OCI-LY7 (cell line): Measurements from ENCODE around the gene SMAD1. TPM values are rescaled to one million over a fixed set of nuclear protein-coding genes. Genes with fewer than 3 reads are reported as not detected.

Experiments used
- BruUV-seq: library from RNA; stranded (reverse); fragments of 400-500 nt; replicated peaks from 2 replicates; lab custom pipeline; 2021; lab: Mats Ljungman, UMichigan
- CTCF ChIA-PET: fragments of 300-600 bp; sonication (Branson Sonifier 250); formaldehyde crosslinking; loops from one replicate; lab custom pipeline; 2022; ENCODE audit warnings: antibody characterized with exemption; ENCODE audit not compliant: unreplicated experiment; lab: Charles Lee
- POLR2A ChIA-PET: fragments of 300-600 bp; sonication (Branson Sonifier 250); formaldehyde crosslinking; loops from one replicate; lab custom pipeline; 2022; ENCODE audit warnings: antibody characterized with exemption; lab: Charles Lee
- DNase-seq: peaks from one replicate; pipeline ENCODE4 v3.0.0-alpha.2; 2015; ENCODE audit warnings: low spot score
- H2AFZ ChIP-seq: fragments of 200-600 bp; sonication (generic), shearing (Covaris generic); 2 replicates; pipeline ENCODE4 v1.6.1; 2014; ENCODE audit warnings: mild to moderate bottlenecking, antibody characterized with exemption, low read length, moderate library complexity
- H3K27ac ChIP-seq: fragments of 200-600 bp; sonication (generic); 2 replicates; pipeline ENCODE4 v1.5.1; 2014; ENCODE audit warnings: mixed run types, low read depth, mild to moderate bottlenecking, moderate library complexity, low read length, inconsistent platforms; ENCODE audit not compliant: poor library complexity, severe bottlenecking
- H3K36me3 ChIP-seq: fragments of 200-600 bp; sonication (generic); 2 replicates; pipeline ENCODE4 v1.6.1; 2014; ENCODE audit warnings: mild to moderate bottlenecking, antibody characterized with exemption, low read length, moderate library complexity, mixed read lengths; ENCODE audit not compliant: insufficient read depth
- H3K4me1 ChIP-seq: fragments of 200-600 bp; sonication (generic); 2 replicates; pipeline ENCODE4 v1.5.1; 2014; ENCODE audit warnings: mild to moderate bottlenecking, low read length; ENCODE audit not compliant: insufficient read depth, poor library complexity, severe bottlenecking
- H3K4me2 ChIP-seq: fragments of 200-600 bp; sonication (generic); 2 replicates; pipeline ENCODE4 v1.6.1; 2014; ENCODE audit warnings: mild to moderate bottlenecking, low read length
- H3K4me3 ChIP-seq: fragments of 200-600 bp; sonication (generic); 2 replicates; pipeline ENCODE4 v1.5.1; 2014; ENCODE audit warnings: mild to moderate bottlenecking, low read depth, low read length; ENCODE audit not compliant: poor library complexity, severe bottlenecking
- H3K79me2 ChIP-seq: fragments of 200-600 bp; sonication (generic); 2 replicates; pipeline ENCODE4 v1.6.1; 2016; ENCODE audit warnings: low read depth, mild to moderate bottlenecking, low read length, moderate library complexity, mixed read lengths; ENCODE audit not compliant: insufficient read depth
- H3K9me2 ChIP-seq: fragments of 200-600 bp; sonication (generic); 2 replicates; pipeline ENCODE4 v1.6.1; 2016; ENCODE audit warnings: mild to moderate bottlenecking, low read length, mixed read lengths; ENCODE audit not compliant: insufficient read depth
- H3K9me3 ChIP-seq: fragments of 200-600 bp; sonication (generic); 2 replicates; pipeline ENCODE4 v1.6.1; 2014; ENCODE audit warnings: mild to moderate bottlenecking, mixed run types, low read length, mixed read lengths
- H4K20me1 ChIP-seq: fragments of 200-600 bp; sonication (generic); 2 replicates; pipeline ENCODE4 v1.6.1; 2014; ENCODE audit warnings: mild to moderate bottlenecking, antibody characterized with exemption, low read length, moderate library complexity, mixed read lengths; ENCODE audit not compliant: insufficient read depth
- CTCF ChIP-seq: fragments of 200-600 bp; sonication (generic); conservative IDR thresholded peaks from 2 replicates; pipeline ENCODE4 v1.5.1; 2014; ENCODE audit warnings: mild to moderate bottlenecking, antibody characterized with exemption, low read length, moderate library complexity, mixed read lengths
- EZH2phosphoT487 ChIP-seq: fragments of 200-600 bp; sonication (generic); IDR thresholded peaks from 2 replicates; pipeline ENCODE4 v1.6.1; 2018; ENCODE audit warnings: low read depth, borderline replicate concordance, mild to moderate bottlenecking, mixed run types, antibody characterized with exemption, low read length, moderate library complexity, mixed read lengths
- intact Hi-C: fragments of 100-400 bp; cut with micrococcal nuclease; formaldehyde crosslinking; loops from one replicate; pipeline ENCODE4 v1.10.0; 2022; ENCODE audit not compliant: unreplicated experiment
- total RNA-seq, 2 experiments: library from RNA; depleted of rRNA in 1 of 2; stranded (reverse); fragments of >200 nt in 1 of 2; shearing (Covaris generic) in 1 of 2; gene quantifications; 2 replicates each; pipeline ENCODE4 v1.2.3, GENCODE V29; 2014 to 2022

Gene SMAD1
- total RNA-seq, 2 experiments from 2014 or later, result 39.9 to 60.9 TPM

GRCh38 chr4:145494666-145495270 lies 13.1 kb downstream of the SMAD1 start:
- Histone ChIP-seq H3K27ac (peak overlapping the region; percentile 60), H3K36me3 (peaks cover 54% of the 10 kb centered on the region), H3K4me1 (peaks cover 100% of the 10 kb centered on the region), H3K9me3 (no peaks in the 10 kb centered on the region), H3K4me2 (peak overlapping the region; percentile 86), H3K79me2 (peaks cover 100% of the 10 kb centered on the region), H3K4me3 (peak overlapping the region; percentile 27), H3K9me2 (no peaks in the 10 kb centered on the region), H2AFZ (no peak overlapping the region), H4K20me1 (peaks cover 20% of the 10 kb centered on the region; the same call in 1 of the 2 replicates)
- no peak for TF ChIP-seq EZH2phosphoT487
- TF ChIP-seq CTCF, result no peak
- ChIA-PET CTCF (no interaction called here), POLR2A (interaction anchor here (0.6 to 2.2 kb wide), 8 partner anchors 9 to 692 kb away, joined by 3 to 13 read pairs (median 3); no protein-coding TSS in a partner anchor)
- BruUV-seq, result no TSS peak
- peak; percentile 55 for DNase-seq
- intact Hi-C loops, result no loop called here

DNA sequence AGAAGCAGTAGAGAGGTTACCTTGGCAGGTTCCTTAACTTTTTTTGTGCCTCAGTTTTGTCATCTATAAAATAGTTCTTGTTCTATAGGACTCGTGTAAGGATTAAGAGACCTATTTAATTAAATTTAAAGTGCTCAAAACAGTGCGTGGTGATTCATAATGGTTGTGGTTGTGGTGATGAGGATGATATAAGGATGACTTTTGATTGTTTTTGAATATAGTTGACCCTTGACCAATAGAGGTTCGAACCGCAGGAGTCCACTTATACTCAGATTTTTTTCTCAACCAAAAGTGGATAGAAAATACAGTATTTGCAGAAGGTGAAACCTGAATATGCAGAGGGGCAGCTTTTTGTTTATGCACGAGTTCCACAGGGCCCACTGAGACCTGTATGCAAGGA lies 14.6 kb downstream of the SMAD1 start:
- Histone ChIP-seq H3K27ac (peak overlapping the region; percentile 99), H3K4me3 (no peak overlapping the region), H3K36me3 (peaks cover 50% of the 10 kb centered on the region), H3K4me1 (peaks cover 100% of the 10 kb centered on the region), H4K20me1 (peaks cover 9% of the 10 kb centered on the region; the same call in 1 of the 2 replicates), H3K4me2 (peak overlapping the region; percentile 86), H3K79me2 (peaks cover 99% of the 10 kb centered on the region), H3K9me3 (no peaks in the 10 kb centered on the region), H2AFZ (no peak overlapping the region), H3K9me2 (no peaks in the 10 kb centered on the region)
- intact Hi-C loops, result no loop called here
- no peak for DNase-seq
- TF ChIP-seq EZH2phosphoT487, result no peak
- ChIA-PET CTCF (no interaction called here), POLR2A (interaction anchor here (0.7 to 2.2 kb wide), 4 partner anchors 9 to 32 kb away, joined by 3 to 13 read pairs (median 11); partner anchors contain the start of gene SMAD1)
- no TSS peak for BruUV-seq

DNA sequence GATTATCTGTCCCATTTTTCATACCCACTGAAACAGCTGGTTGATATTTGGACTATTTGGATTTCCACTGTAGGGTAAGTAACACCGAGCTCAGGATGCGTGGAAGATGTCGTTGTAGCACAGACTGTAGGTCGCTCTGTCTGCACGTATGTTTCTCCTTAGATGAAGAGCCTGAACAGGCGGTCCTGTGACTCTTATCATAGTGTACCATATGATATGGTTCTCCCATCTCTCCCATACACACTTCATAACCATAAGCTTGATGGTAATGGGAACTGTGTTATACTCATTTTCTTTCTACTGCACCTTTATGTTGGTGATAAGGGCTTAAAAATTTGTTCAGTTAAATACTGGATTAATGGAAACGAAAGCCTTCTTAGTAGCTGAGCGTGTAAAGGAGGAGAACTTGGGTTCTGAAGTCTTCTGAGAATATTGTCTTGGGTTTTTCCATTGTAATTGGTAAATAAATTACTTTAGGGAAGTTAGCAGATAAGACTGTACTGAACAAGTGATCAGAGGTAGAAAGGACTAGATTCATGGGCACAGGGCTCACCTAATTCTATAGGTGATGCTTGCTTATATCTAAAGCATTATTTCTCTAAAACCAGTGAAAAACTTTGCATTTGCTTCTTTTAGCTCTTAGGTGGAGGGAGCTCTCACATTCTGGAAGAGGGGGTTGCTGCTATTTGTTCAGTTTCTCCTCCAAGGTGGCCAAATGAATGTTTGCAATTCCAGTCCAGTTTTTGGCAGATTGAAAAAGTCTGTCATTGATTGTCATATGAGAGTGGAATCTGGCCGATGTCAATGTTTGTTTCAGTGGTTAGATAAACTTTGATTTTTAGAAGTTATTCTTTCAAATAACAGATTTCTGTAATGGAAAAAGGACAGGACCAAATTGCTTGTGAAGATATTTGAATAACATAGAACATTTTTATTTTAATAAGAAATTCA lies 15.8 kb downstream of the SMAD1 start:
- H3K9me3 ChIP-seq, result no peaks in the 10 kb centered on the region
- H3K4me2 ChIP-seq, result peak overlapping the region; percentile 86
- DNase-seq, result no peak
- peak overlapping the region; percentile 99 for H3K27ac ChIP-seq
- CTCF ChIA-PET, result interaction anchor here (0.9 kb wide), 1 partner anchor 13 kb away, joined by 3 read pairs; no protein-coding TSS in a partner anchor
- TF ChIP-seq EZH2phosphoT487 (no peak), CTCF (no peak)
- H3K9me2 ChIP-seq, result no peaks in the 10 kb centered on the region
- peak overlapping the region; percentile 29 for H3K4me3 ChIP-seq
- intact Hi-C loops, result no loop called here
- POLR2A ChIA-PET, result interaction anchor here (0.6 to 1.6 kb wide), 4 partner anchors 12 to 334 kb away, joined by 3 to 7 read pairs (median 3); no protein-coding TSS in a partner anchor
- H2AFZ ChIP-seq, result no peak overlapping the region
- peaks cover 51% of the 10 kb centered on the region for H3K36me3 ChIP-seq
- peaks cover 100% of the 10 kb centered on the region for H3K4me1 ChIP-seq
- no TSS peak for BruUV-seq
- peaks cover 97% of the 10 kb centered on the region for H3K79me2 ChIP-seq
- H4K20me1 ChIP-seq, result peaks cover under 1% of the 10 kb centered on the region; the same call in 1 of the 2 replicates
